GM23248 (cell line): ENCODE data around the gene LY6G6C. TPM values are rescaled to one million over a fixed set of nuclear protein-coding genes. Genes with fewer than 3 reads are reported as not detected.

Source experiments
- DNase-seq: peaks from one replicate; pipeline ENCODE4 v3.0.0-alpha.2; 2015
- H2AFZ ChIP-seq: fragments of 200-600 bp; sonication (generic); 2 replicates; pipeline ENCODE4 v1.6.1; 2016; ENCODE audit warnings: antibody characterized with exemption
- H3F3A ChIP-seq: fragments of 200-600 bp; sonication (generic); 2 replicates; pipeline ENCODE4 v1.6.1; 2016; ENCODE audit warnings: mild to moderate bottlenecking, antibody characterized with exemption, mixed run types; ENCODE audit not compliant: insufficient read depth
- H3K27ac ChIP-seq: fragments of 200-600 bp; sonication (generic); 2 replicates; pipeline ENCODE4 v1.5.1; 2016; ENCODE audit warnings: mild to moderate bottlenecking
- H3K27me3 ChIP-seq: fragments of 200-600 bp; sonication (generic); replicated peaks from 2 replicates; pipeline ENCODE4 v1.6.1; 2016; ENCODE audit warnings: mild to moderate bottlenecking; ENCODE audit not compliant: insufficient read depth
- H3K36me3 ChIP-seq: fragments of 200-600 bp; sonication (generic); 2 replicates; pipeline ENCODE4 v1.6.1; 2016; ENCODE audit warnings: low read depth, mild to moderate bottlenecking
- H3K4me1 ChIP-seq: fragments of 200-600 bp; sonication (generic); 2 replicates; pipeline ENCODE4 v1.6.1; 2016; ENCODE audit warnings: mild to moderate bottlenecking; ENCODE audit not compliant: insufficient read depth
- H3K4me2 ChIP-seq: fragments of 200-600 bp; sonication (generic); one replicate; pipeline ENCODE4 v1.6.1; 2016; ENCODE audit warnings: mild to moderate bottlenecking; ENCODE audit not compliant: unreplicated experiment
- H3K4me3 ChIP-seq: fragments of 200-600 bp; sonication (generic); 2 replicates; pipeline ENCODE4 v1.5.1; 2016; ENCODE audit warnings: mild to moderate bottlenecking
- H3K79me2 ChIP-seq: fragments of 200-600 bp; sonication (generic); 2 replicates; pipeline ENCODE4 v1.6.1; 2016; ENCODE audit warnings: mild to moderate bottlenecking; ENCODE audit not compliant: insufficient read depth
- H3K9ac ChIP-seq: fragments of 200-600 bp; sonication (generic); 2 replicates; pipeline ENCODE4 v1.6.1; 2016; ENCODE audit warnings: mild to moderate bottlenecking
- H3K9me2 ChIP-seq: fragments of 200-600 bp; sonication (generic); 2 replicates; pipeline ENCODE4 v1.6.1; 2016; ENCODE audit warnings: mixed run types, mild to moderate bottlenecking, moderate library complexity; ENCODE audit not compliant: insufficient read depth
- H3K9me3 ChIP-seq: fragments of 200-600 bp; sonication (generic); one replicate; pipeline ENCODE4 v1.6.1; 2017; ENCODE audit warnings: low read depth
- H4K20me1 ChIP-seq: fragments of 200-600 bp; sonication (generic); 2 replicates; pipeline ENCODE4 v1.6.0; 2016; ENCODE audit not compliant: insufficient read depth
- EZH2 ChIP-seq: fragments of 200-600 bp; sonication (generic); IDR thresholded peaks from 2 replicates; pipeline ENCODE4 v1.6.1; 2018; ENCODE audit warnings: antibody characterized with exemption, mild to moderate bottlenecking; ENCODE audit not compliant: insufficient read depth, poor library complexity, severe bottlenecking
- EZH2phosphoT487 ChIP-seq: fragments of 200-600 bp; sonication (generic); IDR thresholded peaks from 2 replicates; pipeline ENCODE4 v1.6.1; 2018; ENCODE audit warnings: antibody characterized with exemption, moderate library complexity, mild to moderate bottlenecking, low read depth; ENCODE audit not compliant: insufficient read depth
- WGBS, 2 experiments: methylation state at CpG; one replicate each; pipeline ENCODE4 v1.1.6; 2015 to 2017; ENCODE audit warnings: low lambda C conversion rate in 2 of 2, low coverage in 1 of 2; ENCODE audit errors: missing lambda C conversion rate in 2 of 2; 5-methylcytosine and 5-hydroxymethylcytosine counted together
- in situ Hi-C: fragments of 300-500 bp; cut with MboI; formaldehyde crosslinking; loops from 2 replicates; pipeline ENCODE4 v1.15.0; 2020
- polyA plus RNA-seq: library from polyadenylated mRNA; unstranded; fragments of >200 nt; fragmentation: Nextera tagmentation; extraction: Ambion mirVana; gene quantifications from 2 replicates; pipeline ENCODE4 v1.2.1, GENCODE V29; 2016
- total RNA-seq: library from RNA; depleted of rRNA; stranded (reverse); fragments of >200 nt; shearing (Covaris generic); gene quantifications from 2 replicates; pipeline ENCODE4 v1.2.3, GENCODE V29; 2014

LY6G6C gene
- total and polyA plus RNA-seq, 2 experiments from 2014 or later = not detected

DNA sequence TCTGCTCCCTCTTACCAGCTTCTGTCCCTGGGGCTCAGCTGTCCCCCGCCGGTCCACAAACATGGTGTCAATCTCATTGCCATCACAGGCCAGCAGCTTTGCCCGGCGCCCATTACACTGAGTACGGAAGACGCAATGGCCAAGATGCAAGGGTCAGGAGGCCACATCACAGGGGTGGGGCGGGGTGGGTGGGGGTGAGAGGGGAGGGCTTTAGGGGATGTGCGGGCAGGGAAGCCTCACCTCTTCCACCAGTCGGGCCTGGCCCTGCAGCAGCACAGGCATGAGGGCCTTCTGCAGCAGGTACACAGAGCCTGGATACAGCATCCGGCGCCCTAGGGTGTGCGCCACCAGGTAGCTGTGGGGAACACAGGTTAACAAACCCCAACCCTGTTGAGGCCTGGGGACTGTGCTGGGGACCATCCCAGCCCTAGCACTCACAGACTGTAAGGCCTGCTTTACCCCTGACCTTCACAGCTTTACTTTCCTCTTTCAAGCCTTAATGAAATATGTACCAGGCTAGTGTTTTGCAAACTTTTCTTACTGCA, 29.9 kb downstream of the LY6G6C start:
- Histone ChIP-seq H4K20me1 (no peaks in the 10 kb centered on the region), H3F3A (no peaks in the 10 kb centered on the region), H3K9me3 (no peaks in the 10 kb centered on the region), H3K4me1 (no peaks in the 10 kb centered on the region), H3K79me2 (no peaks in the 10 kb centered on the region), H2AFZ (no peak overlapping the region), H3K36me3 (peaks cover 16% of the 10 kb centered on the region; the same call in 1 of the 2 replicates), H3K4me3 (no peak overlapping the region), H3K4me2 (no peak overlapping the region), H3K9ac (no peak overlapping the region), H3K27ac (no peak overlapping the region), H3K9me2 (no peaks in the 10 kb centered on the region), H3K27me3 (no peaks in the 10 kb centered on the region)
- in situ Hi-C loops = no loop called here
- WGBS, 2 experiments = 91 to 96% methylated on average over 10 to 12 of the region's 12 CpGs
- no peak for DNase-seq
- TF ChIP-seq EZH2 (no peak), EZH2phosphoT487 (no peak)

DNA sequence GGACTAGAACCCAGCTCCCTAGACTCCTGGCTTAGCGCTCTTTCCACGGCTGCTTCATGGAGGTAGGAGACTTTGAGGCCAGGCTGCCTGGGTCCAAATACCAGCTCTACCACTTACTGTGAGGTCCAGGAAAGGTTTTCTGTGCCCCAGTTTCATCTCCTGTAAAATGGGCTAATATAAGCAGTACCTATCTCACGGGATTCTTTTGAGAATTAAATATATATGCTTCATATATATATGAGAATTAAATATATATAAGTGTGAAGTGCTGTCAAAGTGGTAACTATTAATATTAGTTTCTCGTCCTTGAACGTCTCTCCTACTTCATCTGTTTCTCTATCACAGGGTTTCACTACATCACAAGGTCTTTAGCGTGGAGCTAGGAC, 30.5 kb downstream of the LY6G6C start:
- in situ Hi-C loops = no loop called here
- no peaks in the 10 kb centered on the region for H4K20me1 ChIP-seq
- no peaks in the 10 kb centered on the region for H3K4me1 ChIP-seq
- H3K4me2 ChIP-seq = no peak overlapping the region
- H3F3A ChIP-seq = no peaks in the 10 kb centered on the region
- TF ChIP-seq EZH2phosphoT487 (no peak), EZH2 (no peak)
- no peak overlapping the region for H2AFZ ChIP-seq
- H3K9ac ChIP-seq = no peak overlapping the region
- H3K36me3 ChIP-seq = peaks cover 16% of the 10 kb centered on the region; the same call in 1 of the 2 replicates
- no peaks in the 10 kb centered on the region for H3K9me2 ChIP-seq
- WGBS, 2 experiments = 77 to 82% methylated on average over 6 of the region's 6 CpGs
- H3K9me3 ChIP-seq = no peaks in the 10 kb centered on the region
- no peak for DNase-seq
- H3K27me3 ChIP-seq = no peaks in the 10 kb centered on the region
- no peak overlapping the region for H3K4me3 ChIP-seq
- no peaks in the 10 kb centered on the region for H3K79me2 ChIP-seq
- H3K27ac ChIP-seq = no peak overlapping the region

DNA sequence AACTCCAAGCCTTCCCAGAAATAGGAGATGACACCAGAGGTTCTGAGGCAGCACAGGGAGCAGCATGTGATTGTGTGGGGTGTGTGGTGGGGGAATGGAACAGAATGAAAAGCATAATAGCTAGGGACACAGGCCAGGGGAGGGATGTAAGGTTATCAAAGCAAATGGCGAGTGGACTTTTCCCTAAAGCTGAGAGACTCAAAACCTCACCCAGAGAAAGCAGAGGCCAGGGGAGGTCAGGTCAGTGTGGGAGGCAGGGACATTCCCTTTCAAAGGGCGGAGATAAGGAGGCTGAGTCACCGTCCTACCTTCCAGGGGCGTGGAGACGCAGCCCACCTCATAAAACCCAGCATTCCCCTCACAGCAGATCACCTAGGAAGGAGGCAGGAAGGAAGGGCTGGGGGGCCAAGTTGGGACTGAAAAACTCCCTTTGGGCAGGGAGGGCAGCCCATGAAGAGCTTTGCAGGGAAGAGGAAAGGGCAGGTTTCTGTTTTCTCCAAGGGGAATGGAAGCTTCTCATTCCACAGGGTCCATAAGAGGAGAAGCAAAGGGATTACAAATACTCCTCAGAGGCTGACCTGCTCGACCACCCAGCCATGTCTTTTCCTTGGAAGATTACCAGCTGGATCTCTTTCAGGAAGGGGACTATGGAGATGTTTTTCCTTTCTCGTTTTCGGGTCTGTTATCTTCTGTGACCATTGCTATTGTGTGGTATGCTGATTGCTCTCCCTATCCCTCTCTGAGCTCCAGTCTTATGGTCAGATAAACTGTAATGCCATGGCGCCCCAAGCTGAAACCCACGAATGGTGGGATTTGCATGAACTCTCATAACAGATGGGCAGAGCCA, 31.1 kb downstream of the LY6G6C start:
- DNase-seq = no peak
- Histone ChIP-seq H3K27ac (no peak overlapping the region), H3K4me1 (no peaks in the 10 kb centered on the region), H3K4me2 (no peak overlapping the region), H3K9me3 (no peaks in the 10 kb centered on the region), H3F3A (no peaks in the 10 kb centered on the region), H4K20me1 (no peaks in the 10 kb centered on the region), H2AFZ (no peak overlapping the region), H3K36me3 (peaks cover 14% of the 10 kb centered on the region; the same call in 1 of the 2 replicates), H3K79me2 (no peaks in the 10 kb centered on the region), H3K27me3 (no peaks in the 10 kb centered on the region), H3K4me3 (no peak overlapping the region), H3K9me2 (no peaks in the 10 kb centered on the region), H3K9ac (no peak overlapping the region)
- in situ Hi-C loops = no loop called here
- 75 to 85% methylated on average over 10 of the region's 10 CpGs for WGBS, 2 experiments
- TF ChIP-seq EZH2phosphoT487 (no peak), EZH2 (no peak)

DNA sequence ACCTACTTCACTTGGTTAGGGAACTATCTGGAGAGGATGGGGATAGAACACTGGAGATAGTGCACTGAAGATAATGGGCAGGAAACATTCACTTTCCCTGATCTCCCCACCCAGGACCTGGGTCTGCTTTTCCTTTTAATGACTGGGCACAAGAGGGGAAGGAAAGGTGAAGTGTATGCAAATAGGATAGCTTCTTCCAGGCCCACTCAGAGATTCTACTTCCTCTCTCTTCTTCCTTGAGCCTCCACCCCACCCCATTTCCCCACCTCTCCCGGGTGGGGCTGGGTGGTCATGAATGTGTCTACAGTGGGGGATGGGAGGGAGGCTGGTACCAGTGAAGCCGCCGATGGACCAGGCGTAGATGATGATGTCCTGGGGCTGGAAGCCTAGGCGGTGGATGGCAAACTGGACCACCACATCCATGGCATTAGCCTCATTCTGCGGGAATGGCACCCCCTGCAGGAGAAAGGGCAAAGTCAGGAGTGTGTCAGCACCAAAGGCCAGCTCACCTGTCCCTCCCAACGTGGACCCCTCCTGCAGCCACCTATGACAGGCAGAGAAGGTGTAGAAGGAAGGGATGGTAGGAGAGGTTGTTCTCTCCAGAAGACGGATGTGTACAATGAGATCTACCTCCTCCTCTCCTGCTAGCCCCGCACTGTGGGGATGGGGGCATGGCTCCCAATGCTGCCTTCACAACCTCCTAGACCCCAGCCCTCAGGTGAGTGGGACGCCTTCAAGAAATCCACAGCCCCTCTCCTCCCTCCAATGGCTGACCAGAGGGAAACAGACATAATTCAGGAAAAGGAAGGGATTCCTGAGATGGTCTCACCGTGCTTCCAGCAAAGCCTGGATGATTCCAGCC, 32.1 kb downstream of the LY6G6C start:
- WGBS, 2 experiments = 89 to 92% methylated on average over 11 of the region's 11 CpGs
- Histone ChIP-seq H3K9me2 (no peaks in the 10 kb centered on the region), H2AFZ (no peak overlapping the region), H3F3A (no peaks in the 10 kb centered on the region), H3K4me2 (no peak overlapping the region), H3K9me3 (no peaks in the 10 kb centered on the region), H3K4me1 (no peaks in the 10 kb centered on the region), H3K9ac (no peak overlapping the region), H3K27me3 (no peaks in the 10 kb centered on the region), H3K27ac (no peak overlapping the region), H3K79me2 (no peaks in the 10 kb centered on the region), H3K36me3 (peaks cover 9% of the 10 kb centered on the region; the same call in 1 of the 2 replicates), H3K4me3 (no peak overlapping the region), H4K20me1 (no peaks in the 10 kb centered on the region)
- in situ Hi-C loops = no loop called here
- TF ChIP-seq EZH2phosphoT487 (no peak), EZH2 (no peak)
- peak; percentile 25 for DNase-seq
